ENCODE results near the gene MBTPS1.

Gene MBTPS1

GRCh38 chr16:84013787-84014569 lies 102.8 kb downstream of the MBTPS1 start:
- no peak overlapping the region for H3K4me3 ChIP-seq (ENCODE audit: low read depth, low read length)
- TF ChIP-seq CTCF (IDR thresholded peaks at IDR 0.05; ENCODE audit: borderline replicate concordance, insufficient read depth, low read depth, low read length): no peak

GRCh38 chr16:84009282-84009681 lies 107.5 kb downstream of the MBTPS1 start:
- no peak overlapping the region for H3K4me3 ChIP-seq (ENCODE audit: low read depth, low read length)
- no peak for TF ChIP-seq CTCF (IDR thresholded peaks at IDR 0.05; ENCODE audit: borderline replicate concordance, insufficient read depth, low read depth, low read length)

GRCh38 chr16:84007965-84008364 lies 108.8 kb downstream of the MBTPS1 start:
- no peak overlapping the region for H3K4me3 ChIP-seq (ENCODE audit: low read depth, low read length)
- no peak for TF ChIP-seq CTCF (IDR thresholded peaks at IDR 0.05; ENCODE audit: borderline replicate concordance, insufficient read depth, low read depth, low read length)

GRCh38 chr16:84007520-84007919 lies 109.2 kb downstream of the MBTPS1 start:
- no peak for TF ChIP-seq CTCF (IDR thresholded peaks at IDR 0.05; ENCODE audit: borderline replicate concordance, insufficient read depth, low read depth, low read length)

GRCh38 chr16:84005391-84005790 lies 111.4 kb downstream of the MBTPS1 start:
- TF ChIP-seq CTCF (IDR thresholded peaks at IDR 0.05; ENCODE audit: borderline replicate concordance, insufficient read depth, low read depth, low read length): no peak
- no peak overlapping the region for H3K4me3 ChIP-seq (ENCODE audit: low read depth, low read length)

More at GRCh38 chr16:84007520-84007919, 109.2 kb downstream of the MBTPS1 start:
- H3K4me3 ChIP-seq (ENCODE audit: low read depth, low read length): no peak overlapping the region

GRCh38 chr16:84004442-84004841 lies 112.3 kb downstream of the MBTPS1 start:
- H3K4me3 ChIP-seq (ENCODE audit: low read depth, low read length): no peak overlapping the region
- no peak for TF ChIP-seq CTCF (IDR thresholded peaks at IDR 0.05; ENCODE audit: borderline replicate concordance, insufficient read depth, low read depth, low read length)

Measured in GM12875 (cell line).